HG03378 (cell line): Measurements from ENCODE around the gene PMS2.
"Not testable (repeated sequence)": the region's sequence is repeated elsewhere in the genome, so short reads cannot be mapped to it uniquely, and the experiment has no call there.

Source experiments
- ATAC-seq: cut with Tn5 transposase; IDR thresholded peaks from one replicate; pipeline ENCODE4 v1.9.1; 2021; ENCODE audit warnings: mild to moderate bottlenecking, moderate library complexity; ENCODE audit not compliant: unreplicated experiment

PMS2 gene

GRCh38 chr7:6015917-6016652, 7.2 kb upstream of the PMS2 start:
- ATAC-seq, result no peak

- no peak for ATAC-seq
These were observed 3.7 kb upstream of the PMS2 start for GRCh38 chr7:6012355-6013104.

GRCh38 chr7:6011541-6011940, 2.7 kb upstream of the PMS2 start:
- no peak for ATAC-seq

- not testable (repeated sequence) for ATAC-seq
These were observed 1.5 kb upstream of the PMS2 start for GRCh38 chr7:6010370-6010769.

- ATAC-seq, result not testable (repeated sequence)
These were observed 836 bp downstream of the PMS2 start for GRCh38 chr7:6007835-6008590.

- ATAC-seq, result no peak
These were observed 1.5 kb downstream of the PMS2 start for GRCh38 chr7:6007386-6007785.

- ATAC-seq, result no peak
These were observed 11.5 kb downstream of the PMS2 start for GRCh38 chr7:5997210-5997808.

- not testable (repeated sequence) for ATAC-seq
These were observed 21.8 kb downstream of the PMS2 start for GRCh38 chr7:5987061-5987460.

- ATAC-seq, result not testable (repeated sequence)
These were observed 29.1 kb downstream of the PMS2 start for GRCh38 chr7:5979680-5980314.

GRCh38 chr7:5973580-5973979, 35.3 kb downstream of the PMS2 start:
- not testable (repeated sequence) for ATAC-seq

GRCh38 chr7:5970347-5970911, 38.4 kb downstream of the PMS2 start, which contains the start of gene RSPH10B:
Gene RSPH10B, minus strand, starts transcription at chr7:5970689. Its CDS starts 3,573 bp downstream, at chr7:5967116.
- not testable (repeated sequence) for ATAC-seq

GRCh38 chr7:5963810-5964209, 45.0 kb downstream of the PMS2 start:
- ATAC-seq, result not testable (repeated sequence)

GRCh38 chr7:5963205-5963604, 45.6 kb downstream of the PMS2 start:
- not testable (repeated sequence) for ATAC-seq

- ATAC-seq, result not testable (repeated sequence)
These were observed 73.9 kb downstream of the PMS2 start for GRCh38 chr7:5934945-5935450.

GRCh38 chr7:5931905-5932644, 76.8 kb downstream of the PMS2 start:
- ATAC-seq, result not testable (repeated sequence)

- ATAC-seq, result not testable (repeated sequence)
These were observed 77.6 kb downstream of the PMS2 start for GRCh38 chr7:5931250-5931649.

- ATAC-seq, result not testable (repeated sequence)
These were observed 78.6 kb downstream of the PMS2 start for GRCh38 chr7:5930290-5930689.

- ATAC-seq, result not testable (repeated sequence)
These were observed 82.5 kb downstream of the PMS2 start for GRCh38 chr7:5926263-5926870.

- not testable (repeated sequence) for ATAC-seq
These were observed 84.2 kb downstream of the PMS2 start for GRCh38 chr7:5924630-5925029.
